Epidermal melanocyte (primary cell): ENCODE measurements around the gene PAQR9.

Experiments
- DNase-seq: peaks from one replicate; pipeline ENCODE4 v3.0.0; 2011; ENCODE audit warnings: low spot score; ENCODE audit not compliant: insufficient read length

The PAQR9 gene

GRCh38 chr3:142951794-142952193 lies 11.7 kb downstream of the PAQR9 start:
- DNase-seq = no peak

GRCh38 chr3:142950972-142951371 lies 12.5 kb downstream of the PAQR9 start:
- no peak for DNase-seq

- no peak for DNase-seq
Observed at GRCh38 chr3:142947799-142948575, 15.5 kb downstream of the PAQR9 start.

- DNase-seq = no peak
Observed at GRCh38 chr3:142947352-142947751, 16.1 kb downstream of the PAQR9 start.

- DNase-seq = no peak
Observed at GRCh38 chr3:142946861-142947260, 16.6 kb downstream of the PAQR9 start.

GRCh38 chr3:142945023-142945422 lies 18.5 kb downstream of the PAQR9 start:
- no peak for DNase-seq

GRCh38 chr3:142944342-142944741 lies 19.1 kb downstream of the PAQR9 start:
- DNase-seq = no peak

- DNase-seq = no peak
Observed at GRCh38 chr3:142943870-142944269, 19.6 kb downstream of the PAQR9 start.

GRCh38 chr3:142943349-142943748 lies 20.1 kb downstream of the PAQR9 start:
- no peak for DNase-seq

- DNase-seq = no peak
Observed at GRCh38 chr3:142941373-142942123, 21.9 kb downstream of the PAQR9 start.

GRCh38 chr3:142940472-142940871 lies 23.0 kb downstream of the PAQR9 start:
- no peak for DNase-seq

- no peak for DNase-seq
Observed at GRCh38 chr3:142940000-142940399, 23.5 kb downstream of the PAQR9 start.

GRCh38 chr3:142935963-142936362 lies 27.5 kb downstream of the PAQR9 start:
- no peak for DNase-seq

GRCh38 chr3:142934887-142935269 lies 28.6 kb downstream of the PAQR9 start:
- DNase-seq = no peak

GRCh38 chr3:142934128-142934886 lies 29.2 kb downstream of the PAQR9 start:
- DNase-seq = no peak

GRCh38 chr3:142931222-142931621 lies 32.3 kb downstream of the PAQR9 start:
- DNase-seq = no peak

GRCh38 chr3:142930463-142930862 lies 33.0 kb downstream of the PAQR9 start:
- DNase-seq = no peak

- DNase-seq = no peak
Observed at GRCh38 chr3:142929890-142930289, 33.6 kb downstream of the PAQR9 start.

GRCh38 chr3:142929109-142929508 lies 34.4 kb downstream of the PAQR9 start:
- DNase-seq = no peak

GRCh38 chr3:142926368-142926944 lies 37.0 kb downstream of the PAQR9 start:
- no peak for DNase-seq

GRCh38 chr3:142925140-142925539 lies 38.3 kb downstream of the PAQR9 start:
- DNase-seq = no peak

- DNase-seq = no peak
Observed at GRCh38 chr3:142923694-142924093, 39.8 kb downstream of the PAQR9 start.
